GM19468 (cell line): Measurements from ENCODE around the gene RPS6KA6.
"Not testable (repeated sequence)": the region's sequence is repeated elsewhere in the genome, so short reads cannot be mapped to it uniquely, and the experiment has no call there.

Source experiments
- ATAC-seq: cut with Tn5 transposase; IDR thresholded peaks from one replicate; pipeline ENCODE4 v1.9.1; 2021; ENCODE audit warnings: mild to moderate bottlenecking, moderate library complexity, moderate number of reproducible peaks; ENCODE audit not compliant: unreplicated experiment; ENCODE audit errors: extremely low read depth

The RPS6KA6 gene

DNA sequence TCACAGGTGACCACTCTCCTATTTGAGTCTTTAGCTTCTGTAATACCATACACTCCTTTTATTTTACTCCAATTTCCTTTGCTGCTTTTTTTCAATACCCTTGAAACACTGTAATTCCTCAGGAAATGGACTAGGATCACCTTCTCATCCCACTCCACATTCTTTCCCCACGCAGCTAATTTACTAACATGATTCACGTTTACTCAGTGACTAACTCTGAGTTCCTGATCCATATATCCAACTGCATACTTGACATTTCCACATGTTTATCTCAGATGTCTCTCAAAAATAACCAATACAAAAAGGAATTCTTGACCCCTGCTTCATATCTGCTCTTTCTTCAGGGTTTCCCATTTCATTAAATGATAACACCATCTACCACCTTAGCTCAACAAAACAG lies 19.9 kb downstream of the RPS6KA6 start:
- no peak for ATAC-seq

- no peak for ATAC-seq
Observed at GRCh38 chrX:84165711-84166110, 22.3 kb downstream of the RPS6KA6 start.

GRCh38 chrX:84162401-84162800 lies 25.6 kb downstream of the RPS6KA6 start:
- ATAC-seq: no peak

GRCh38 chrX:84161641-84162040 lies 26.4 kb downstream of the RPS6KA6 start:
- no peak for ATAC-seq

GRCh38 chrX:84160736-84161135 lies 27.3 kb downstream of the RPS6KA6 start:
- no peak for ATAC-seq

GRCh38 chrX:84156821-84157220 lies 31.2 kb downstream of the RPS6KA6 start:
- no peak for ATAC-seq

DNA sequence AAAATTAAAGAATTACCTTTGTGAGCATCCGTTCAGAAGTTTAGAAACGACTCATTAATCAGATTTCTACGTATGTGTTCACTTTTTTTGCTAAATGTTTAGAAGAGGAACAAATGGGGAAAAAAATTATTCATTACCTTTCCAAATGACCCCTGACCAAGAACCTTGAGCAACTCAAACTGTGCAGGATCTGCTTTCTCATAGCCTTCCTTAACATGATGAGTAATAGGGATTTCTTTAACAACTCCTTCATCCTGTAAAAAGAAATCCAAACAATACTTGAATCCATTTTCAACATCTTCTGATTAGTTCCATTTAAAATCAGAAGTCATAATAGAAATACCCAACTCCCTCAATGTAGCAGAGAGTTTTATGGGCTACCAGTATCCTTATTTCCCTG lies 32.1 kb downstream of the RPS6KA6 start:
- no peak for ATAC-seq

DNA sequence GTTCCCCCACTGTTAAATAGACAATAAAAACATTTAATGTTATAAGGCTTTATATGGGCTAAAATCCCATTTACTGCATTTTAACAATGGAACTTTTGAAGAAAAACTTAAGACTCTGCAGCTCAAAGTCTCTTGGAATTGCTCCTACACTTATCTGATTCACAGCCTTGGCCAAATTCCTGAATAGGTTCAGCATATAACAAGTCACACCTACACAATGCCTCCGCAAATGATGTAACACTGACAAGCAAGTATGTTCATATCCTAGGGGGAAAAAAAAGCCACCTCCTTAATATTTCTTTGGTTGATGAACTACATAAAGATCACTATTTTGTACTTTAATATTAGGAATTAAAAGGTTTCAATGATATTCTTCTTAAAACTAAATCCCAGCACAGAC lies 34.5 kb downstream of the RPS6KA6 start:
- ATAC-seq: no peak

GRCh38 chrX:84144991-84145390 lies 43.0 kb downstream of the RPS6KA6 start:
- ATAC-seq: no peak

DNA sequence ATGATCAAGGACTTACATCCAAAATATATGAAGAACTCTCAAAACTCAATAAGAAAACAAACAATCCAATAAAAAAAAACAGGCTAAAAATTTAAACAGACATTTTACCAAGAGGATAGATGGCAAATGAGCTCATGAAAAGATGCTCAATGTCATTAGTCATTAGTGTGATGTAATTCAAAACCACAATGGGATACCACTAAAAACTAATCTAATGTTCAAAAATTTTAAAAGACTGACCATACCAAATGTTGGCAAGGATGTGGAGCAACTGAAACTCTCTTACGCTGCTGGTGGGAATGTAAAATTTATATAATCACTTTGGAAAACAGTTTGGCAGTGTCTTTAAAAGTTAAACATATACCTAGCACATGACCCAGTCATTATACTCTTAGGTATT lies 43.7 kb downstream of the RPS6KA6 start:
- no peak for ATAC-seq

GRCh38 chrX:84133023-84133422 lies 55.0 kb downstream of the RPS6KA6 start:
- no peak for ATAC-seq

GRCh38 chrX:84123585-84123984 lies 64.4 kb downstream of the RPS6KA6 start:
- ATAC-seq: no peak

DNA sequence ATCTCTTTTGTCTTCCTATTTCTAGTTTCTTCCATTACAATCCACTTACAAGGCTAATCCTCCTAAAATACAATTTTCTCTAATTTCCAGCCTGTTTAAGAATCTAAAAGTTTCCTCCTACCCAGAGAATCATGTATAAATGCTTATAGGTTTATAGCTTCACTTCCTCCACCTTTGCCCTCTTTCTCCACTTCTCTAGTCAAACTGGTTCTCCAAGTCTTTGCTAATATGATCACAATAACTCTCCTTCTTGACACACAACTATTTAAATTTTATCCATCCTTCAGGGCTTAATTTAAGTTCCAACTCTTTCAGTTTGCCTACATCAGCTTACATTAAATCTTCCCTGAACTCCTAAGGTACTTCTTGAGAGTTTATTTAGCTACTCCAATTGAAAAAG lies 69.2 kb downstream of the RPS6KA6 start:
- no peak for ATAC-seq

GRCh38 chrX:84118315-84118714 lies 69.7 kb downstream of the RPS6KA6 start:
- ATAC-seq: no peak

DNA sequence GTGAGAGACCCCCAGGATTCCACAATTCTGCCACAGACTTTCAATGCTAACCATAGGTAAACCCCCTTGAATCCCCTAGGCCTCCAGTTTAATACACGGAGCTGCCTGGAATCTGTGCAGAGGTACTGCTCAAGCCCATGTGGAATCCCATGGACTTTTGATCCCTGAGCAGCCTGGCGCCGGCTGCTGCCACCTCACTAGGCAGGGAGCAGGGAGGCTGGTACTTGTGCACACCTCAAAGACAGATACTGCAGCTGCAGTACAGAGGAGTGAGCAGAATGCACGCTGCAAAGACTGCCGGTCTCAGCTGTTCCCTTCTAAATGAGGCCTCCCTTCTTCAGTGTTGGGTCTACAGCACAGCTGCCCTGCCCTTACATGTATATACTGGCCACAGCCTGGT lies 79.4 kb downstream of the RPS6KA6 start:
- ATAC-seq: no peak

DNA sequence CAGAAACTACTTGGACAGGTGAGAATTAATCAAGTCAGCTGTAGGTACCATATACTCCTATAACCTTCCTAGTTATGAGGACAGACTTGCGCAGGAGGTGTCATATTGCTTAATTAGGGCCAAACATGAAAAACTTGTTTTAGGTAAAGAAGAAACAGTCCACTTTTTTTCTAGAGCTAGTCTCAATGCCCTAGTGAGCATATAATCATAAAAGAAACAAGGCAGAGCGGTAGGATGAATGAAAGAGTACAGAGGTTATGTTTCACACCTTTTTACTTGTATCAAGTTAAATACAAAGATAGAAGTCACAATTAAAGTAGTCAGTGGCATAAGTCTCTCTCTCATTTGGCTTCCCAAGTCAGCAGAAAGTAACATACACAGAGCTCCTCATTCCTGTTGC lies 88.9 kb downstream of the RPS6KA6 start:
- ATAC-seq: no peak

- ATAC-seq: not testable (repeated sequence)
Observed at GRCh38 chrX:84079479-84080197, 108.4 kb downstream of the RPS6KA6 start.

DNA sequence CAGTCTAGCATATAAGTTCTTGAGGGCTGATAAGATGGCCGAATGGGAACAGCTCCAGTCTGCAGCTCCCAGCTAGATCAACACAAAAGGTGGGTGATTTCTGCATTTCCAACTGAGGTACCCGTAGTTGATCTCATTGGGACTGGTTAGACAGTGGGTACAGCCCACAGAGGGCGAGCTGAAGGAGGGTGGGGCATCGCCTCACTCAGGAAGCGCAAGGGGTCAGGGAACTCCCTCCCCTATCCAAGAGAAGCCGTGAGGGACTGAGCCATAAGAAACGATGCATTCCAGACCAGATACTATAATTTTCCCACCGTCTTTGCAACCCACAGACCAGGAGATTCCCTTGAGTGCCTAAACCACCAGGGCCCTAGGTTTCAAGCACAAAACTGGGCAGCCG lies 109.0 kb downstream of the RPS6KA6 start:
- ATAC-seq: no peak

DNA sequence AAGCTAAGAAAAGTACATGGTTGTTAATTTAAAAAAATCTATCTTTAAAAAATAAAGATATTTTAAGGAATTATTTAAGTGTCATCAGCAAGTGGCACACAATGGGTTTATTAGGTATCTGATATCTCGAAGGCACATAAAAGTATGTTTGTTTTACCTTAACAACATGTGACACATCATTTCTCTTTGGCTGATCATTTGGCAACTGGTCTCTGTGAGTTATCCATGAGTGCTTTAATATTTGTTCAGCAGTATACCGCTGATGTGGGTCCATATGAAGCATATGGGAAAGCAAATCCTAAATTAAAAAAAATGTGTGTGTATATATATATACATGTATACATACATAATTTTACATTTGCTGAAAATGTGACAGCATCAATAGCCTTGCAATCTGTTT lies 123.2 kb downstream of the RPS6KA6 start:
- ATAC-seq: no peak

DNA sequence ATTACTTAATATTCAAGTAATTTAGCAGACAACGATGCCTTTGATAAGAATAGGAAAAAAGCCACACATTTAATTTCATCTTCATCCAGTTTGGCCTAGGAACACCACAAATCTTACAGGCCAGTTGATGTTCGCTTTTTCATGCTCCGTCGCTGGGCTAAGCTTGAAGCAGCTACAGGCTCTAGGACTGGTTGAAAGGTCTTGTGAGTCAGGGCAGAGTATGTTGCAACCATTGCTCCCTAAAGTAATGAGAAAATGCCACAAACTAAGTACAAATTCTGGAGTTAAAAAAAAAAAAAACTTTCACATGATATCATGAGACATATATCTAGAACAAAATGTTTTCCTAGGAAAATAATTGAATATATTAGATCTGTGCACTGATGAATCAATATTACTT lies 123.8 kb downstream of the RPS6KA6 start:
- ATAC-seq: no peak

DNA sequence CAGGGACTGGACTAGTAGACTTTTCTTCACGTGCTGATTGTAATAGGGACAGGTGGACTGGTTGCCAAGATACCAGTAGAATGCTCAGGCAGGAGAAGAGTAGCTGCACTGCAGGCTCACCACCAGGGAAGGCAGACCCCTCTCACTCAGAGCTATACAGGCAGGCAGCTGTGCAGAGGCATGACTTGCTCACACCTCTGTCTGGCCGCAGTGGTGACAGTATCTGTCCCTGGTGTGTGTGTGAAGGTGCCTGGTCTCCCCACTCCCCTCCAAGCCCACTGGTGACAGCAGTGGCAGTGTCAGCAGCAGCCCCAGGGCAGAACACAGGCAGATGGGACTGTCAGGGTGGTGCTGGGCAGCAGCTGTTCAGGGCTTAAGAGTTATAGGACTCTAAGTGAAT lies 140.7 kb downstream of the RPS6KA6 start:
- no peak for ATAC-seq

DNA sequence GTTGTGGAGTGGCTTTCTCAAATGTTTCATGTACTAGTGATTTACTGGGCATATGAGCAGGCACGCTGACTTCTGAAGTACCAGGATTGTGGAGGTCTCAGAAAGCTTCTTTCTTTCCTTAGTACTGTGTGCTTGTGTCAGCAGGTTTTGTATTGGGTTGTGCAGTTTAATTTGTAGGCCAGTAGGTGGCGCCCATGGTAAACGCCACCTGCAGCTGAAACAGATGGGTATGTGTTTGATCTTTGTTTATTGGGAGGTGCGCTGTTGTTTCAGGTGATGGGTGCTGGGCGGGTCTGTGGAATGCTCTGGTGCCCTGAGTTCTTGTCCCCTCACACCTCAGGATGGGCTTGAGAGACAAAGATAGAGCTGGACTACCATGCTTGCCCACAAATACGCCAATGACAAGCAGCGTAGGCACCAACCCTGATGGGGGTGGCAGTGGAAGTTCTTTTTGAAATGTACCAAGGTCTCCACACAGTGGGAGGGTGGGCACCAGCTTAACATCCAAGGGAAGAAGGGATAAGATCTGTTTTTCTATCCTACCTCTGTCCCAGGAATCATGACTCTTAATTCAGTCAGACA lies 141.5 kb downstream of the RPS6KA6 start:
- peak; percentile 92 for ATAC-seq
